NT2/D1 (cell line): ENCODE results near the gene CLDN22.

Source experiments
- SUZ12 ChIP-seq: IDR thresholded peaks from 2 replicates; pipeline ENCODE4 v1.6.1; 2011; ENCODE audit not compliant: insufficient read length, insufficient read depth; ENCODE audit errors: extremely low read depth
- ZNF274 ChIP-seq: IDR thresholded peaks from 2 replicates; pipeline ENCODE4 v1.6.1; 2011; ENCODE audit warnings: mild to moderate bottlenecking, low read depth, low read length

- TF ChIP-seq ZNF274: no peak
- no peak for TF ChIP-seq SUZ12
Observed at GRCh38 chr4:183297675-183298074, 22.4 kb downstream of the CLDN22 start.
